GM12864 (cell line): Measurements from ENCODE around the gene SETD1B.

Experiments
- DNase-seq: peaks from one replicate; pipeline ENCODE4 v3.0.0-alpha.2; 2011; ENCODE audit warnings: low read depth
- H3K4me3 ChIP-seq: 2 replicates; pipeline ENCODE4 v1.5.1; 2011; ENCODE audit warnings: mild to moderate bottlenecking, low read depth, low read length, control low read depth
- TF ChIP-seq, protein P1 (sequence below): IDR thresholded peaks from 2 replicates; pipeline ENCODE4 v1.5.1; 2011; ENCODE audit warnings: low read depth, mild to moderate bottlenecking, moderate library complexity, low read length, control low read depth, inconsistent platforms; ENCODE audit errors: missing control alignments

Gene SETD1B

DNA sequence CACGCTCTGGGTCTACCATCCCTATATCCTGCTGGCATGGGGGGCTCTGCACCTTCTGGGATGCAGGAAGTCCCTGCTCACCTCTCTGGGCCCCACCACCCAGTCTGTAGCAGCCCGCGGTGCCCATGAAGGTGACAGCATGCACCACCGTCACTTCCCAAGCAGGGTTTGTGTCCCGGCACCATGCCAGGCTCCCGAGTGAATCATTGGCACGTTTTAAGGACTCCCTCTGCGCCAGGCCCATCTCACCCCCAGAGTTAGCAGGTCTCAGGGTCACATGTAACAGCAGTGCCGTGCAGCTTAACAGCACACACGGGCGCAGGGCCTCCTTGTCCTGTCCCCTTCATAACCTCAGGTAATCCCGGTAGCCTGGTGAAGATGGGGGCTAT is 19.9 kb downstream of the SETD1B start:
- TF ChIP-seq, protein P1, sequence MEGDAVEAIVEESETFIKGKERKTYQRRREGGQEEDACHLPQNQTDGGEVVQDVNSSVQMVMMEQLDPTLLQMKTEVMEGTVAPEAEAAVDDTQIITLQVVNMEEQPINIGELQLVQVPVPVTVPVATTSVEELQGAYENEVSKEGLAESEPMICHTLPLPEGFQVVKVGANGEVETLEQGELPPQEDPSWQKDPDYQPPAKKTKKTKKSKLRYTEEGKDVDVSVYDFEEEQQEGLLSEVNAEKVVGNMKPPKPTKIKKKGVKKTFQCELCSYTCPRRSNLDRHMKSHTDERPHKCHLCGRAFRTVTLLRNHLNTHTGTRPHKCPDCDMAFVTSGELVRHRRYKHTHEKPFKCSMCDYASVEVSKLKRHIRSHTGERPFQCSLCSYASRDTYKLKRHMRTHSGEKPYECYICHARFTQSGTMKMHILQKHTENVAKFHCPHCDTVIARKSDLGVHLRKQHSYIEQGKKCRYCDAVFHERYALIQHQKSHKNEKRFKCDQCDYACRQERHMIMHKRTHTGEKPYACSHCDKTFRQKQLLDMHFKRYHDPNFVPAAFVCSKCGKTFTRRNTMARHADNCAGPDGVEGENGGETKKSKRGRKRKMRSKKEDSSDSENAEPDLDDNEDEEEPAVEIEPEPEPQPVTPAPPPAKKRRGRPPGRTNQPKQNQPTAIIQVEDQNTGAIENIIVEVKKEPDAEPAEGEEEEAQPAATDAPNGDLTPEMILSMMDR: no peak
- no peak for DNase-seq
- H3K4me3 ChIP-seq: no peak overlapping the region

DNA sequence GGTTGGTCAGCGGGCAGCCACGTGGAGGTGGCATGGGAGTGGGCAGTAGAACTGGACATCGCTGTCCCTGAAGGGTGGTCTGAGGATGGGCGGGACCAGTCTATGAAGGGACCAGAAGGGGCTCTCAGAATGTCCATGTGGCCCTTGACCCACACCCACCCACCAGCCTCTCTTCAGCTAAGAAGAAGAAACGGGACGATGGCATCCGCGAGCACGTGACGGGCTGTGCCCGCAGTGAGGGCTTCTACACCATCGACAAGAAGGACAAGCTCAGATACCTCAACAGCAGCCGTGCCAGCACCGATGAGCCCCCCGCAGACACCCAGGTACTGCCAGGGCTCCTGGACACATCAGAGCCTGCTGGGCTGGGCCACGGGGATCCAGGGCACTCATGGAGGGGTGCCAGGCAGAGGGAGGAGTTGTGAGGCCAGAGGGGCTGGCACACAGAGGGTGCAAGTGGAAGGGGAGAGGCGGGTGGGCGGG is 21.3 kb downstream of the SETD1B start:
- DNase-seq: no peak
- TF ChIP-seq, protein P1: no peak
- H3K4me3 ChIP-seq: no peak overlapping the region

DNA sequence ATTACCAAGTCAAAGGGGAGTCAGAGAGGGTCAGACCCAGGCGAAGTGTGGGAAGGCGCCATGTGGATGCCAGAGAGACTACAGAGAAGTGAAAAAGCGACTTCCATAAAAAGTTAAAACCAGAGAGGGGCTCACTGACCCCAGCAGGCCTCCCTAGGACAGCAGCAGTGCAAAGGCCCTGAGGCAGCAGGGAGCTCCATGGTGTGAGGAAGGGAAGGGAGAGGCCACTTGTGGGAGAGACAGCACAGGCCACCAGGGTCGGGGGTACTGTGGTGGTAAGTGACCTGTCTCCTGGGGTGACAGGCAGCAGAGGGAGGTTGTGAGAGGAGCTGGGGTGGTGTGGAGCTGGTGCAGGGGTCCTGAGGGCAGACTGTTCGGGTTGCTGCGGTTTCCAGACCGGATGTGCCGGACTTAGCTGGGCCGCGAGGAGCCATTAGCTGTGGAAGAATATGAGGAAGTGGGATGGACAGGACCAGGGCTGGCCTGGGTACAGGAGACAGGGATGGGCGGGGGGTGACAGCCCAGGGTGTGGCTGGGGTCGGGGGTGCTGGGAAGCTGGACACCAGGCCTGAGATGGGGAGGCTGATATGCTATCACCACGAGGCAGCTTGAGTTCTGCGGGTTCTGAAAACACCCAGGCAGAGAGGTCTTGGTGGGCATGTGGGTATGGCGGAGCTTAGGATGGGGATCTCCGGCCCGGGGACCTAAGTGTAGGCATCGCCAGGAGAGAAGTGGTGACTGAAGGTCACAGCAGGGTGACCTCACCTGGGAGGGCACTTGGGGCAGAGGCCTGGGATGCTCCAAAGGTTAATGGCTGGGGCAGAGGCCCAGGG is 22.7 kb downstream of the SETD1B start:
- DNase-seq: no peak
- H3K4me3 ChIP-seq: no peak overlapping the region
- TF ChIP-seq, protein P1: no peak

DNA sequence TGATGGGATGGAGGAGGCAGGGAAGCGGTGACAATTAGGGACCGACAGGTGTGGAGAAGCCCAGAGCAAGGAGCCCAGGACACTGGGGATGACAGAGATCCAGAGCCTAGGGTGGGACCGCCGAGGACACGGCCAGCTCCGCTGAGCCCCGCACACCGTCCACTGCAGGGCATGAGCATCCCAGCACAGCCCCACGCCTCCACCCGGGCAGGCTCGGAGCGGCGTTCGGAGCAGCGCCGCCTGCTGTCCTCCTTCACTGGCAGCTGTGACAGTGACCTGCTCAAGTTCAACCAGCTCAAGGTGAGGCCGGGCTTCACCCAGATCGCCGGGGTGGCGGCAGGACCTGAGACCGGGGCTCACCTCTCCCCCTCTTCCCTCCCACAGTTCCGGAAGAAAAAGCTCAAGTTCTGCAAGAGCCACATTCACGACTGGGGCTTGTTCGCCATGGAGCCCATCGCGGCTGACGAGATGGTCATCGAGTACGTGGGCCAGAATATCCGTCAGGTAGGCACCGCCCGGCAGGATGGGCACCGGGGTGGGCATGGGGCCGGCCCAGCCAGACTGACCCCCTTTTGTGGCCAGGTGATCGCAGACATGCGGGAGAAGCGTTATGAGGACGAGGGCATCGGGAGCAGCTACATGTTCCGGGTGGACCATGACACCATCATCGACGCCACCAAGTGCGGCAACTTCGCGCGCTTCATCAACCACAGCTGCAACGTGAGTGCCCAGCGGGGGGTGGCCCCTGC is 23.7 kb downstream of the SETD1B start:
- DNase-seq: no peak
- TF ChIP-seq, protein P1: no peak
- no peak overlapping the region for H3K4me3 ChIP-seq

DNA sequence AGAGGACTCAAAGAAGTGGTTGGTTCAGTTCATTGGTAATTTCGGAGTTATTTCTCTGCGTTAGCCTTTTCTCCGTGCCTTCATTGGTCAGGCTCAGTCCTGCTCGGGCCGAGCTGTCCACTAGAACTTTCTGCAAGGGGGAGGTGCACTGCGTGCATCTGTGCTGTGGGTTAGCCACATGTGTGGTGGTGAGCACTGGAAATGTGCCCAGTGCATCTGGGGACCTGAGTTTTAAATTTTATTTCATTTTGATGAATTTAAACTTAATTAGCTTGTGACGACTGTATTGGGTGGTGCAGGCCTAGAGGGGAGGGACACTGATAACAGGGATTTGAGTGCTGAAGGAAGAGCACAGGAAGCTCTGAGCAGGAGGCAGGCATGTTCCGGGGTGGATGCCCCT is 24.5 kb downstream of the SETD1B start:
- TF ChIP-seq, protein P1: no peak
- H3K4me3 ChIP-seq: no peak overlapping the region
- DNase-seq: no peak

GRCh38 chr12:121828826-121829225 is 25.0 kb downstream of the SETD1B start:
- TF ChIP-seq, protein P1: no peak
- H3K4me3 ChIP-seq: no peak overlapping the region
- no peak for DNase-seq
